ENCODE measurements around the gene SH3BP5L.
A peak's percentile ranks its signal among the peaks of the same experiment; 100 is the strongest.
"Not testable (repeated sequence)": the region's sequence is repeated elsewhere in the genome, so short reads cannot be mapped to it uniquely, and the experiment has no call there.

The SH3BP5L gene

GRCh38 chr1:248808876-248809275 is 16.8 kb downstream of the SH3BP5L start:
- no peak for DNase-seq

GRCh38 chr1:248807067-248807737 is 18.5 kb downstream of the SH3BP5L start:
- DNase-seq = peak in 10 of 14 donors; percentile 6 to 58 (median 30)

- DNase-seq = no peak
Measured at GRCh38 chr1:248805876-248806275, 19.8 kb downstream of the SH3BP5L start.

- peak in 1 of 14 donors; percentile 18 for DNase-seq
Measured at GRCh38 chr1:248804771-248805681, 20.7 kb downstream of the SH3BP5L start.

GRCh38 chr1:248803501-248803900 is 22.2 kb downstream of the SH3BP5L start:
- DNase-seq = not testable (repeated sequence)

- no peak for DNase-seq
Measured at GRCh38 chr1:248802454-248802853, 23.3 kb downstream of the SH3BP5L start.

GRCh38 chr1:248800459-248800858 is 25.3 kb downstream of the SH3BP5L start:
- no peak for DNase-seq

GRCh38 chr1:248798791-248799190 is 26.9 kb downstream of the SH3BP5L start:
- DNase-seq = no peak

GRCh38 chr1:248794663-248795062 is 31.1 kb downstream of the SH3BP5L start:
- DNase-seq = not testable (repeated sequence)

- no peak for DNase-seq
Measured at GRCh38 chr1:248793592-248793991, 32.1 kb downstream of the SH3BP5L start.

GRCh38 chr1:248792342-248792741 is 33.4 kb downstream of the SH3BP5L start:
- DNase-seq = no peak

GRCh38 chr1:248791010-248791409 is 34.7 kb downstream of the SH3BP5L start:
- DNase-seq = no peak

- no peak for DNase-seq
Measured at GRCh38 chr1:248790456-248790855, 35.3 kb downstream of the SH3BP5L start.

- DNase-seq = not testable (repeated sequence)
Measured at GRCh38 chr1:248789337-248789736, 36.4 kb downstream of the SH3BP5L start.

- DNase-seq = no peak
Measured at GRCh38 chr1:248788327-248788726, 37.4 kb downstream of the SH3BP5L start.

- no peak for DNase-seq
Measured at GRCh38 chr1:248787430-248787829, 38.3 kb downstream of the SH3BP5L start.

- DNase-seq = no peak
Measured at GRCh38 chr1:248786156-248786555, 39.6 kb downstream of the SH3BP5L start.

GRCh38 chr1:248783367-248783766 is 42.3 kb downstream of the SH3BP5L start:
- DNase-seq = no peak

- no peak for DNase-seq
Measured at GRCh38 chr1:248782416-248783141, 43.1 kb downstream of the SH3BP5L start.

GRCh38 chr1:248779350-248779749 is 46.4 kb downstream of the SH3BP5L start:
- no peak for DNase-seq

- no peak for DNase-seq
Measured at GRCh38 chr1:248778906-248779305, 46.8 kb downstream of the SH3BP5L start.

GRCh38 chr1:248776991-248777390 is 48.7 kb downstream of the SH3BP5L start:
- no peak for DNase-seq

GRCh38 chr1:248775441-248775840 is 50.3 kb downstream of the SH3BP5L start:
- DNase-seq = no peak

All from C1 segment of cervical spinal cord (tissue), 14 donors.